ENCODE results near the gene OXNAD1. TPM values are rescaled to one million over a fixed set of nuclear protein-coding genes. Genes with fewer than 3 reads are reported as not detected.

Gene OXNAD1
- total RNA-seq, 1 experiment from 2014 or later = 23.7 TPM

DNA sequence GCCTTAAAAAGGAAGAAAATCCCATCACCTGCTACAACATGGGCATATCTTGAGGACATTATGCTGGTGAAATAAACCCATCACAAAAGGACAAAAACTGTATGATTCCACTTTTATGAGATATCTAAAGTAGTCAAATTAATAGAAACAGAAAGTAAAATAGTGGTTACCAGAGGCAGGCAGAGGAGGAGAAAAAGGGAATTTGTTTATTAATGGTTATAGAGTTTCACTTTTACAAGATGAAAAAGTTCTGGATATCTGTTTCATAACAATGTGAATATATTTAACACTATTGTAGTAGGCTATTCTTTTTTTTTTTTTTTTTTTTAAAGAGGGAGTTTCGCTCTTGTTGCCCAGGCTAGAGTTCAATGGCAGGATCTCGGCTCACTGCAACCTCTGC lies 40.7 kb upstream of the OXNAD1 start:
- H3K14ac ChIP-seq (ENCODE audit: insufficient read depth, low read length) = no peak overlapping the region
- no peak for DNase-seq
- no peak overlapping the region for H3K18ac ChIP-seq (ENCODE audit: insufficient read length, low read depth, low read length)
- H3K9me3 Mint-ChIP-seq = no peaks in the 10 kb centered on the region
- WGBS (ENCODE audit: extremely low coverage, insufficient read length, low lambda C conversion rate) = no CpG with 5 or more reads among the region's 2 CpGs
- no peak overlapping the region for H2AFZ ChIP-seq (ENCODE audit: low read length)
- no peak overlapping the region for H2BK20ac ChIP-seq (ENCODE audit: low read depth, low read length, poor library complexity, severe bottlenecking)
- no peak overlapping the region for H3K27ac Mint-ChIP-seq
- H3K4me1 Mint-ChIP-seq = peaks cover 2 to 3% of the 10 kb centered on the region in 2 experiments; a peak in 1 of 4 replicates
- no peaks in the 10 kb centered on the region; a peak in 1 of 7 replicates for H3K36me3 Mint-ChIP-seq (ENCODE audit: insufficient read depth in 1 of 3, low read depth in 3 of 3)
- no peaks in the 10 kb centered on the region for H3K79me1 ChIP-seq (ENCODE audit: insufficient read depth, low read depth, low read length, poor library complexity, severe bottlenecking)
- H3K4me3 Mint-ChIP-seq = no peak overlapping the region
- no peak overlapping the region for H3K23ac ChIP-seq (ENCODE audit: insufficient read length, low read depth, low read length)
- H3K27ac ChIP-seq (ENCODE audit: insufficient read length, low read depth, low read length) = no peak overlapping the region
- TF ChIP-seq, protein P1, sequence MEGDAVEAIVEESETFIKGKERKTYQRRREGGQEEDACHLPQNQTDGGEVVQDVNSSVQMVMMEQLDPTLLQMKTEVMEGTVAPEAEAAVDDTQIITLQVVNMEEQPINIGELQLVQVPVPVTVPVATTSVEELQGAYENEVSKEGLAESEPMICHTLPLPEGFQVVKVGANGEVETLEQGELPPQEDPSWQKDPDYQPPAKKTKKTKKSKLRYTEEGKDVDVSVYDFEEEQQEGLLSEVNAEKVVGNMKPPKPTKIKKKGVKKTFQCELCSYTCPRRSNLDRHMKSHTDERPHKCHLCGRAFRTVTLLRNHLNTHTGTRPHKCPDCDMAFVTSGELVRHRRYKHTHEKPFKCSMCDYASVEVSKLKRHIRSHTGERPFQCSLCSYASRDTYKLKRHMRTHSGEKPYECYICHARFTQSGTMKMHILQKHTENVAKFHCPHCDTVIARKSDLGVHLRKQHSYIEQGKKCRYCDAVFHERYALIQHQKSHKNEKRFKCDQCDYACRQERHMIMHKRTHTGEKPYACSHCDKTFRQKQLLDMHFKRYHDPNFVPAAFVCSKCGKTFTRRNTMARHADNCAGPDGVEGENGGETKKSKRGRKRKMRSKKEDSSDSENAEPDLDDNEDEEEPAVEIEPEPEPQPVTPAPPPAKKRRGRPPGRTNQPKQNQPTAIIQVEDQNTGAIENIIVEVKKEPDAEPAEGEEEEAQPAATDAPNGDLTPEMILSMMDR (conservative IDR thresholded peaks at IDR 0.05) = no peak
- no peaks in the 10 kb centered on the region for H3K23me2 ChIP-seq (ENCODE audit: insufficient read length, low read depth, low read length, poor library complexity, severe bottlenecking)
- H3K9me3 ChIP-seq (ENCODE audit: control insufficient read depth, low read depth, low read length) = no peaks in the 10 kb centered on the region
- H4K5ac ChIP-seq (ENCODE audit: insufficient read length, low read depth, low read length) = no peak overlapping the region
- H3T11ph ChIP-seq (ENCODE audit: low read length) = no peak overlapping the region
- peaks cover 4% of the 10 kb centered on the region; the same call in 1 of the 2 replicates for H3K27me3 Mint-ChIP-seq (ENCODE audit: low read depth)
- H2BK5ac ChIP-seq (ENCODE audit: insufficient read length, low read length) = no peak overlapping the region
- no peak overlapping the region for H2AK5ac ChIP-seq (ENCODE audit: insufficient read length, low read length)
- no peaks in the 10 kb centered on the region for H3K79me2 ChIP-seq (ENCODE audit: insufficient read depth, low read length)
- no peaks in the 10 kb centered on the region for H4K20me1 ChIP-seq (ENCODE audit: control insufficient read depth, insufficient read depth, insufficient read length)
- H3K56ac ChIP-seq (ENCODE audit: insufficient read length, low read depth, low read length) = no peak overlapping the region
- H3K4me1 ChIP-seq (ENCODE audit: insufficient read depth, low read length) = peaks cover 2% of the 10 kb centered on the region; the same call in 1 of the 2 replicates
- H3K4me2 ChIP-seq (ENCODE audit: insufficient read depth, insufficient read length, low read length) = no peak overlapping the region
- H3K4ac ChIP-seq (ENCODE audit: low read depth, low read length) = no peak overlapping the region
- no peak overlapping the region for H2BK120ac ChIP-seq (ENCODE audit: low read depth, low read length, poor library complexity, severe bottlenecking)
- H2BK15ac ChIP-seq (ENCODE audit: low read depth, low read length) = no peak overlapping the region
- no peak overlapping the region for H4K91ac ChIP-seq (ENCODE audit: insufficient read length, low read depth, low read length)
- H2BK12ac ChIP-seq (ENCODE audit: insufficient read length, low read depth, low read length) = no peak overlapping the region
- H4K8ac ChIP-seq (replicated peaks; ENCODE audit: insufficient read length, low read depth, low read length) = no peak overlapping the region
- H3K9ac ChIP-seq (ENCODE audit: extremely low read depth, insufficient read length, low read length) = no peak overlapping the region
- no peaks in the 10 kb centered on the region for H3K27me3 ChIP-seq (ENCODE audit: insufficient read depth, low read length)
